ENCODE measurements around the gene PPP4R3C. TPM values are rescaled to one million over a fixed set of nuclear protein-coding genes. Genes with fewer than 3 reads are reported as not detected.

Gene PPP4R3C
- polyA plus RNA-seq, 1 donor from 2014 or later, result not detected

Other genes with a start within 250 kb of the PPP4R3C start
- gene DCAF8L2, start 127.0 kb upstream of the PPP4R3C start, polyA plus RNA-seq, result not detected